ENCODE data around the gene NSUN4. TPM values are rescaled to one million over a fixed set of nuclear protein-coding genes. Genes with fewer than 3 reads are reported as not detected.

Gene NSUN4
- polyA plus RNA-seq, 3 donors, result 8.5 to 12.8 (median 10.4) TPM

DNA sequence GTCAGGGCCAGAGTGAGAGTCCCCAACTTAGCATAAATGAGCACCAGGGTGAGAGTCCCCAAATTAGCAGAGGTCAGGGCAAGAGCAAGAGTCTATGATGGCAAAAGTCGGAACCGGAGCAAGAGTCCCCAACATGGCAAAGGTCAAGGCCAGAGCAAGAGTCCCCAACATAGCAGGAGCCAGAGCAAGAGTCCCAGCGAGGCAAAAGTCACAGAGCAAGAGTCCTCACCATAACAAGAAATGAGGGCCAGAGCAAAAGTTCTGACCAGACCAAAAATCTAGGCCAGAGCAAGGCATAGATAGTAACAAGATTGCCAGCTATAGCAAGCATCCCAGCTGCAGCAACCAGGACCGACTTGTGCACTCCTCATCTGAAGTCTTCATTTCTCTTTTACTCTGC, 3.1 kb downstream of the NSUN4 start:
- H3K9me3 Mint-ChIP-seq, result peaks cover 0 to 2% (median 0%) of the 10 kb centered on the region in 7 donors
- peaks cover 35 to 48% of the 10 kb centered on the region in 2 donors for H3K36me3 ChIP-seq (replicated peaks in 1 of 2; ENCODE audit: control insufficient read depth in 1 of 2, insufficient read depth in 2 of 2, low read length in 2 of 2)
- WGBS (ENCODE audit: insufficient coverage), result 100% methylated on average over 4 of the region's 4 CpGs
- H3K4me1 Mint-ChIP-seq, result peaks cover 34% of the 10 kb centered on the region
- H3K27ac ChIP-seq (ENCODE audit: low read depth in 1 of 2, low read length in 2 of 2), result peak overlapping the region in 1 of 2 donors; percentile 49
- H3K27me3 Mint-ChIP-seq (ENCODE audit: low read depth in 3 of 3), result peaks cover 0 to 1% (median 0%) of the 10 kb centered on the region in 3 donors
- H3K79me2 ChIP-seq (ENCODE audit: insufficient read depth, low read length), result peaks cover 26% of the 10 kb centered on the region
- no peaks in the 10 kb centered on the region for H3K9me3 ChIP-seq (replicated peaks in 1 of 2; ENCODE audit: control insufficient read depth in 1 of 2, insufficient read depth in 1 of 2, low read length in 2 of 2)
- no peaks in the 10 kb centered on the region for H3K27me3 ChIP-seq (ENCODE audit: control insufficient read depth in 2 of 2, insufficient read depth in 2 of 2, low read length in 2 of 2)
- intact Hi-C loops (cut with micrococcal nuclease), result loop anchor here in 1 of 2 donors (5.0 kb wide), 1 partner anchor 41 kb away; the partner anchor contains the start of genes LRRC41 and UQCRH
- peaks cover 45 to 58% of the 10 kb centered on the region in 2 donors for H3K36me3 Mint-ChIP-seq
- no peak overlapping the region for H3K4me3 ChIP-seq (replicated peaks in 1 of 3; ENCODE audit: low read depth in 2 of 3, low read length in 3 of 3)
- H2AFZ ChIP-seq (ENCODE audit: insufficient read depth, low read depth, low read length, poor library complexity, severe bottlenecking), result no peak overlapping the region
- H3K4me3 Mint-ChIP-seq, result no peak overlapping the region
- peaks cover 19 to 24% of the 10 kb centered on the region in 2 donors for H3K4me1 ChIP-seq (ENCODE audit: control insufficient read depth in 1 of 2, insufficient read depth in 2 of 2, low read length in 2 of 2)
- TF ChIP-seq, protein P1, sequence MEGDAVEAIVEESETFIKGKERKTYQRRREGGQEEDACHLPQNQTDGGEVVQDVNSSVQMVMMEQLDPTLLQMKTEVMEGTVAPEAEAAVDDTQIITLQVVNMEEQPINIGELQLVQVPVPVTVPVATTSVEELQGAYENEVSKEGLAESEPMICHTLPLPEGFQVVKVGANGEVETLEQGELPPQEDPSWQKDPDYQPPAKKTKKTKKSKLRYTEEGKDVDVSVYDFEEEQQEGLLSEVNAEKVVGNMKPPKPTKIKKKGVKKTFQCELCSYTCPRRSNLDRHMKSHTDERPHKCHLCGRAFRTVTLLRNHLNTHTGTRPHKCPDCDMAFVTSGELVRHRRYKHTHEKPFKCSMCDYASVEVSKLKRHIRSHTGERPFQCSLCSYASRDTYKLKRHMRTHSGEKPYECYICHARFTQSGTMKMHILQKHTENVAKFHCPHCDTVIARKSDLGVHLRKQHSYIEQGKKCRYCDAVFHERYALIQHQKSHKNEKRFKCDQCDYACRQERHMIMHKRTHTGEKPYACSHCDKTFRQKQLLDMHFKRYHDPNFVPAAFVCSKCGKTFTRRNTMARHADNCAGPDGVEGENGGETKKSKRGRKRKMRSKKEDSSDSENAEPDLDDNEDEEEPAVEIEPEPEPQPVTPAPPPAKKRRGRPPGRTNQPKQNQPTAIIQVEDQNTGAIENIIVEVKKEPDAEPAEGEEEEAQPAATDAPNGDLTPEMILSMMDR (IDR thresholded peaks at IDR 0.05), result no peak
- H3K9ac ChIP-seq (ENCODE audit: insufficient read depth, low read length, poor library complexity, severe bottlenecking), result no peak overlapping the region
- H3K27ac Mint-ChIP-seq, result peak overlapping the region in 4 of 7 donors; percentile 17 to 99 (median 54)
- peaks cover 4% of the 10 kb centered on the region for H4K20me1 ChIP-seq (ENCODE audit: insufficient read depth, low read length)
- DNase-seq, result no peak
- H3K4me2 ChIP-seq (replicated peaks; ENCODE audit: extremely low read depth, low read length, poor library complexity, severe bottlenecking), result no peak overlapping the region

DNA sequence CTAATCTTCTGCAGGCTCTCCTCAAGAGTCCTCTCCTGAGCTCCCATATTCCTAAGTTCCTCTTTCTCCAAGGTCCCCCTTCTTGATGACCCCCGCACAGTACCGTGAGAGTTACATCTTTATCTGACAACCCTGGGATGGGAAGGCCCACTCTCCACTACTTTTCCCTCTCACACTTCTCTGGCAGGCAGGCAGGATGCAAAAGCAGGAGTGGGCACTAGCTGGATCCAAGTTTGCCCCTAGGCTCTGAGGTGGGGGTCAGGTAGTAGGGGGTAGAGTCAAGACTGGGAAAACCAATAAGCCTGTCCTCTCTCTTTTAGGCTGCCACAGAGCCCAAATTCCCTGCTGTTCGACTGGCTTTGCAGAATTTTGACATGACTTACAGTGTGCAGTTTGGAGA, 3.9 kb downstream of the NSUN4 start:
- no peak overlapping the region for H3K9ac ChIP-seq (ENCODE audit: insufficient read depth, low read length, poor library complexity, severe bottlenecking)
- peaks cover 26% of the 10 kb centered on the region for H3K79me2 ChIP-seq (ENCODE audit: insufficient read depth, low read length)
- Mint-ChIP-seq H3K4me1 (peaks cover 35% of the 10 kb centered on the region), H3K9me3 (peaks cover 0 to 2% (median 0%) of the 10 kb centered on the region in 7 donors), H3K27ac (peak overlapping the region in 5 of 7 donors; percentile 23 to 75 (median 44)), H3K36me3 (peaks cover 45 to 66% of the 10 kb centered on the region in 2 donors), H3K4me3 (no peak overlapping the region), H3K27me3 (ENCODE audit: low read depth in 3 of 3) (peaks cover 0 to under 1% (median 0%) of the 10 kb centered on the region in 3 donors)
- H2AFZ ChIP-seq (ENCODE audit: insufficient read depth, low read depth, low read length, poor library complexity, severe bottlenecking), result no peak overlapping the region
- DNase-seq, result no peak
- H3K27ac ChIP-seq (ENCODE audit: low read depth in 1 of 2, low read length in 2 of 2), result peak overlapping the region in 1 of 2 donors; percentile 49
- peaks cover 4% of the 10 kb centered on the region for H4K20me1 ChIP-seq (ENCODE audit: insufficient read depth, low read length)
- TF ChIP-seq, protein P1 (IDR thresholded peaks at IDR 0.05), result no peak
- H3K4me3 ChIP-seq (replicated peaks in 1 of 3; ENCODE audit: low read depth in 2 of 3, low read length in 3 of 3), result no peak overlapping the region
- no peaks in the 10 kb centered on the region for H3K9me3 ChIP-seq (replicated peaks in 1 of 2; ENCODE audit: control insufficient read depth in 1 of 2, insufficient read depth in 1 of 2, low read length in 2 of 2)
- 100% methylated on average over 3 of the region's 3 CpGs for WGBS (ENCODE audit: insufficient coverage)
- H3K27me3 ChIP-seq (ENCODE audit: control insufficient read depth in 2 of 2, insufficient read depth in 2 of 2, low read length in 2 of 2), result no peaks in the 10 kb centered on the region
- H3K4me2 ChIP-seq (replicated peaks; ENCODE audit: extremely low read depth, low read length, poor library complexity, severe bottlenecking), result no peak overlapping the region
- H3K4me1 ChIP-seq (ENCODE audit: control insufficient read depth in 1 of 2, insufficient read depth in 2 of 2, low read length in 2 of 2), result peaks cover 20 to 26% of the 10 kb centered on the region in 2 donors
- peaks cover 37 to 48% of the 10 kb centered on the region in 2 donors for H3K36me3 ChIP-seq (replicated peaks in 1 of 2; ENCODE audit: control insufficient read depth in 1 of 2, insufficient read depth in 2 of 2, low read length in 2 of 2)
- intact Hi-C loops (cut with micrococcal nuclease), result loop anchor here in 1 of 2 donors (5.0 kb wide), 1 partner anchor 42 kb away; the partner anchor contains the start of genes LRRC41 and UQCRH
